Hematopoietic multipotent progenitor cell treated with erythropoietin and hydrocortisone succinate and interleukin-3 and kit ligand, for 6 days (in vitro differentiated cells): ENCODE results near the gene SH3BGRL2.
"Not testable (repeated sequence)": the region's sequence is repeated elsewhere in the genome, so short reads cannot be mapped to it uniquely, and the experiment has no call there.

Experiments used
- DNase-seq: peaks from one replicate; pipeline ENCODE4 v3.0.0-alpha.2; 2015

Gene SH3BGRL2

DNA sequence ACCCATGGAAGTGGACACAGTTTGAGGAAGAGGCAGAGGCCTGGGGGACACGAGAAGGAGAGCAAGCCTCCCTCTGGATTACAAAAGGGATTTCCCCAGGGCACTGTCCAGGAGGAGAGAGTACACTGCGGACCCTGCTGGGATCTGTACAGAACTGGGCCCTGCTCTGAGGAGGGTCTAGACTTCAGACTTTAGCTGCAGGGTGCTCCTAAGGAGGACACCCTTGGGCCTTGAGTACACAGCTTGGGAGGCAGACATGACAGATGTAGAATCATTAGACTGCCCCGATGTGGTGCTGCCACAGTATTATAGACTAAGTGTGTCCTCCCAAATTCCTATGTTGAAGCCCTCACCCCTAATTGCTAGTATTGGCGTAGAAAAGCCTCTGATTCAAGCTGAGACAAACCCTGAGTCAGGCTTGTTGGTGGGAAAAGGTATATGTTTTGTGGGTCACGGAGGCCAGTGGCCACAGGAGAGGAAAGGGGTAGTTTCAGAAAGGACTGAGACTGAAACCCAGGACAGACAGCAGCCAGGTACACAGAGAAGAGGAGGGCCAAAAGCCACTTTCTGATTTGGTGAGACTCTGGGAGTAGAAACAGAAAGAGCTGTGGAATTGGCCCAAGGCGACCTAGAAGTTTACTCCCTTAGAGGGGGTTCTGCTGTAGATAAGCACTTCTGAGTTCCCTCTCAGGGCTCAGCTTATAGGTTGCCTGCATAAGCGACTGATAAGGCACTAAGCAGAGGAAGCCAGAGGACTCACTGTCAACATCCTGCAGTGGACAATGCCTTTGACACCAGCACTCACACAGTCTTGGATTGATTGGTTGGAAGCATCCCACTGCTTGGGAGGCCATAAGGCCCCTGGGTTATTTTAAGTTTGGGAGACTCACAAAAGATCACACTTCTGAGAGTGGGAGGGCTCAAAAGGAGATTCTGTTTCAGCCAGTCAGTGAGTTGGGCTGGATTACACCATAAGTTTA is 16.5 kb upstream of the SH3BGRL2 start:
- DNase-seq = peak; percentile 86

- DNase-seq = no peak
These were observed 13.6 kb upstream of the SH3BGRL2 start for GRCh38 chr6:79617518-79617941.

DNA sequence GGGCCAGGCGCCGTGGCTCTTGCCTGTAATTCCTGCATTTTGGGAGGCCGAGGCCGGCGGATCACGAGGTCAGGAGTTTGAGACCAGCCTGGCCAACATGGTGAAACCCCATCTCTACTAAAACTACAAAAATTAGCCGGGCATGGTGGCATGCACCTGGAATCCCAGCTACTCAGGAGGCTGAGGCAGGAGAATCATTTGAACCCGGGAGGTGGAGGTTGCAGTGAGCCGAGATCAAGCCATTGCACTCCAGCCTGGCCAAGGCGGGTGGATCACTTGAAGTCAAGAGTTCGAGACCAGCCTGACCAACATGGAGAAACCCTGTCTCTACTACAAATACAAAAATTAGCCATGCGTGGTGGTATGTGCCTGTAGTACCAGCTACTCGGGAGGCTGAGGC is 12.7 kb upstream of the SH3BGRL2 start:
- not testable (repeated sequence) for DNase-seq

- DNase-seq = no peak
These were observed 9.6 kb upstream of the SH3BGRL2 start for GRCh38 chr6:79621579-79621978.

- no peak for DNase-seq
These were observed 8.8 kb upstream of the SH3BGRL2 start for GRCh38 chr6:79622364-79622763.

DNA sequence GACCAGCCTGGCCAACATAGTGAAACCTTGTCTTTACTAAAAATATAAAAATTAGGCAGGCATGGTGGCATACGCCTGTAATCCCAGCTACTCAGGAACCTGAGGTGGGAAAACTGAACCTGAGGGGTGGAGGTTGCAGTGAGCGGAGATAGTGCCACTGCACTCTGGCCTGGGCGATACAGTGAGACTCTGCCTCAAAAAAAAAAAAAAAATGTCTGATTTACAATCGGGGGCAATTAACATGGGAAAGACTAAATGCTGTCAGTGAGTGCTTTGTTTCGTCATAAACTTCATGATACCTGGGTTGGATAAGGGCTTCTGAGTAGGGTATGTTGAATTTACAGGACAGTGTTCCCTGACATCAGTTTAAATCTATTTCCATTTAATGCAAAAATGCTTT is 8.0 kb upstream of the SH3BGRL2 start:
- DNase-seq = no peak

DNA sequence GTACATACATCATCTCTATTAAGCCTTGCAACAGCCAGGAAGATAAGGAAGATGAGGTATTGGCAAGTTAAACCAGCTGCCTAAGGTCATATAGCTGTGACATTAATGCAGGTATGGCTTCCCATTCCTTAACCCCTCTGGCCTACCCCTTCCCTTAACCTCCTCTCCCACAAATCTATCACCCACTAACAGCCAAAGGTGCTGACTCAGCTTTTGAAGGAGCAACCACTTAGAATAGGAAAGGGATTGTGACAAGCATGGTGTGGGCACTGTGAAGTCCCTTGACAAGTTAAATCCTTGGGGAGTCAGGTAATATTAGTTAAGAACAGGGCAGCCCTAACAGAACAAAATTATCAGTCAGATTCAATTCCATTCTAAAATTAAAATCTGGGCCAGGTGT is 5.4 kb upstream of the SH3BGRL2 start:
- DNase-seq = no peak

DNA sequence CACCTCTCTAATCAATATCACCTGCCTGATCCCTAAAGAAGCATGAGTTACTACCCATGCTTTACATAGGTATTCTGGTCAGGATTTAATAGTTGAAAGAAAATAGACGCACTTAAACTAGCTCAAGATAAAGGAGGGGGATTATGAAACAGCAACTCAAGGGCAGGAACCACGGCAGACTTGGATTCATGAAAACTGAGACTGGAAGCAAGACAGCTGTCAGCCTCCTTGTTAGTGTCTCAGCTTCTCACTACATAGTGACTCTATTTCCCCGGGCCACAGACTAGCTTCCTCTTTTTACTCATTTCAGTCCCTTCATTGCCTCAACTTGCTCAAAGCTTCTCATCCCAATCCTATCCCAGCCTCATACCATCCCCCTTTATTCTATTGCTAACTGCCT is 4.3 kb upstream of the SH3BGRL2 start:
- DNase-seq = no peak

GRCh38 chr6:79627422-79627821 is 3.7 kb upstream of the SH3BGRL2 start:
- no peak for DNase-seq

GRCh38 chr6:79628466-79629288 is 2.5 kb upstream of the SH3BGRL2 start:
- no peak for DNase-seq

DNA sequence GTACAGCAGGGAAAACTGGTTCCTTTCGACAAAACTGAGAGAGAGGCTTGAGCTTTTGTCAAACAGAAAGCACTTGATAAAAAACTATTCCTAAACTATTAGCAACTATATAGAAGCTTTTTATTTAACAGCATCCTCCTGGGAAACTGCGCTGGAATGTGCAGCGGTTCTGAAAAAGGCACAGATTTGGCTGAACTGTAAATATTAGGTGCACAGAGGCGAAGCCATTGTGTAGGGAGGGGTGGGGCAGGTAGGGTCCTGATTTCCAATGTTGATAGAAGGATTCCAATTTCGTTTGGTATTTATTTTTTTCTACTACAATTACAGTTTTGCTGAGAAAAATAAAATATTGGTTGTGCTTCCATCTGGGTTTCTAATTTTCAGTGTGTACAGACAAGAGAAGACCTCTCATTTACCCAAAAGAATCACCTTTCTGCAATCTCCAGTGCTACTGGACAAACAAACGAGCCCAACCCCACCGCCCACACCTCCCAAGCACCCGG is 698 bp upstream of the SH3BGRL2 start:
- DNase-seq = no peak

- peak; percentile 19 for DNase-seq
These were observed 604 bp downstream of the SH3BGRL2 start for GRCh38 chr6:79631693-79632172.

DNA sequence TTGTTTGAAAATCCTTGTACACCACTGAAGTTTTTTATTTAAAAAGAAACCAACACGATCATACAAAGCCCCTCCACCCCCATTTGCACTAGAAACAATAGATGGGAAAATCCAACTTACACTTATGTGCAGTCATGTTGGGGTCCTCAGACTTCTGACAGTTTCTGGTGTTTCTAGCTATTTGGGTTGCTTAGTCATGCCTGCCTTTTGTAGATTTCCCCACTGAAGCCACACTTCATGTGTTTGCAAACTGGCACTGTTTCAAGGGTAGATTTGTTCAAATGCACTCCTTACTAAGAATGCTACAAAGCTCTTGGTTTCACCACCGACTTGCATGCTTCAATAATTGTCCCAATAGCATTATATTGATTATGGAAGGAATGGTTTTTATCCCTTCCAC is 1.5 kb downstream of the SH3BGRL2 start:
- DNase-seq = peak; percentile 84

- DNase-seq = no peak
These were observed 3.5 kb downstream of the SH3BGRL2 start for GRCh38 chr6:79634491-79635231.

DNA sequence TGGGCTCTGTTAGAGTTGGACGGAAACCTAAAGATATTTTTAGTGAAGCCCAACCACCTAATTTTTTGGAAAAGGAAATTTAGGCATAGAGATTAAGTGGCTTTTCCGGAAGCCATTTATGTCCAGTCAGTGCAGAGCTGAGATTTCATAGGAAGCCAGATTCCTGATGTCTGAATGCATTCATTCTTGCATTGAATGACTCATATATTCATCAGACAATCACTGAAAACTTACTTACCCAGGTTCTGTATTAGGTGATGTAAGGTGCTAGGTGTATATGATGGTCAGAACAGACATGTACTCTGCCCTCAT is 4.1 kb downstream of the SH3BGRL2 start:
- no peak for DNase-seq

DNA sequence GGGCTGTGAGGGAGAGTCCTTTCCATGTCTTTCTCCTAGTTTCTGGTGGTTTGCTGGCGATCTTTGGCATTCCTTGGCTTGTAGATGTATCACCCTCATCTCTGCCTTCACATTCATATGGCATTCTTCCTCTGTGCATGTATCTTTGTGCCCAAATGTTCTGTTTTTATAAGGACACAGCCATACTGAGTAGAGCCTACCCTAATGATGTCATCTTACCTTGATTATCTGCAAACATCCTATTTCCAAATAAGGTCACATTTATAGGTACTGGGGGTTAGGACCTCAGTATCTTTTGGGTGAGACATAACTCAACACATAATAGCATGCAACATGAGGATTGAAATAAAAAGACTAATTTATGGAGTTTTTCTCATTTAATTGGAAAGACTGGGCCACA is 5.5 kb downstream of the SH3BGRL2 start:
- DNase-seq = no peak

DNA sequence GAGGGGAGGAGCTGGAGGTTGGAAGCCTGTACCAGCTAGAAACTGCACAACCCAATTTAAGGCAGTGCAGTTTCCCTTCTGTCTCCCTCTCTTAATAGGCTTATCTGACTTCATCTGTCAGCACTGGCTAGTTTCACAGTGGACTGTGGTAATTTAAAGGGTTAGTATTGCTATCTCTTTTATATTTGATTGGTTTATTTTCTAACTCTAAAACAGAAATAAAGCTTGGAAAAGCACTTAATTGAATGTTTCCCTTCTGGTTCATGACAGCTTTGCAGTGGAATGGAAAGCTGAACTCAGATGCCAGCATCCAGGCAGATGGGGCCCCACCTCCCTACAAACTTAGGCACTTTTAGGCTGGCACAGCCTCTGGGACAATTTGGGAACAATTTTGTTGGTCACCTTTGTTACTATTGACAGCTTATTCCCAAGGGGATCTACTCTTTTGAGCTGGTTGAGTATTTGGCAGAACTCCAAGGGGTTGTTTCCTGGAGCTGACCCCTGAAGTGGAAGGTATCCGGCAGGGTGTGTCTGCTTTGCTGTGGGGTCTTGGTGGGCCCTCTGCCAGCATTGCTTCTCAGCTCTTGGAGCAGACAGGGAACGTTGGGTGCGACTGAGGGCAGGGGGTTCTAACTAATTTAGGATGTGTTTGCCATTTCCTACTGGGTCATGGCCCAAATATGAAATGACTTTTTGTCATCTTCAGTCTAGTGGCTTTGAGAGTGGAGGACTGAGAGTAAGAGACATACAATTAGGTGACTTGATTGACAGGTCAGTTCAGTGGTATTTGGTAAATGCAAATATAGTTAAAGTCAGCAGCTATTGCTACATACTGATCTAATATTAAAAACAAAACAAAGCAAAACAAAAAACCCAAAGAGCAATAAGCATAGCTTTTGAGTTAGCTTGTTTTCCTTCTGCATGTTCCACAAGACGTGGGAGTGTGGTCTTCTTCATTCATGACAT is 9.3 kb downstream of the SH3BGRL2 start:
- peak; percentile 33 for DNase-seq

GRCh38 chr6:79646006-79646405 is 14.9 kb downstream of the SH3BGRL2 start:
- peak; percentile 44 for DNase-seq

GRCh38 chr6:79646561-79646960 is 15.4 kb downstream of the SH3BGRL2 start:
- no peak for DNase-seq

- no peak for DNase-seq
These were observed 16.6 kb downstream of the SH3BGRL2 start for GRCh38 chr6:79647741-79648140.

GRCh38 chr6:79648328-79648727 is 17.2 kb downstream of the SH3BGRL2 start:
- no peak for DNase-seq

DNA sequence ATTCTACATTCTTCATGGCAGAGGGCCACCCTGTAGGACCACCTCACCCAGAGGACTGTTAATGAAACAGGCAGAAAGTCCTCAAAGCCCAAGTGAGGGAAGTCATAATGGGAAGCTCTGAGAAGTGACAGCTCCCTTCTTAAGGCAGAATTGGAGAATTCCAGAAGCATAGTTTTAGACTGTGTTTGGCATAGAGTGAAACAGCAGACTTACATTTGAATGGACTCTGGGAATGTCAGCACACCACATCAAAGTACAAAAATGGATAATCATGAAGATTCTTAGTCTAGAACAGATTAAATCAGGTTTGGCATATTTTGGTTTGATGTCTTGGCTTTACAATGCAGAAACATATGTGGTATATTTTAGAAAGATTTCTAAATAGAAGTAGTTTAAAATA is 17.9 kb downstream of the SH3BGRL2 start:
- DNase-seq = no peak
